Sigmoid colon (tissue), 7 donors: Measurements from ENCODE around the gene CCDC80. TPM values are rescaled to one million over a fixed set of nuclear protein-coding genes. Genes with fewer than 3 reads are reported as not detected.

ENCODE experiments used
- DNase-seq: peaks from one replicate; pipeline ENCODE4 v3.0.0-alpha.2; 2019
- H3K27ac ChIP-seq, 4 donors: fragments of 200-600 bp; sonication (generic); one replicate each; pipeline ENCODE4 v1.5.1; 2016 to 2019; ENCODE audit warnings: mild to moderate bottlenecking in 1 of 4
- H3K27me3 ChIP-seq, 3 donors: fragments of 200-600 bp; sonication (generic); one replicate each; pipeline ENCODE4 v1.5.1; 2019; ENCODE audit warnings: mild to moderate bottlenecking in 1 of 3
- H3K36me3 ChIP-seq, 4 donors: fragments of 200-600 bp; sonication (generic); one replicate each; pipeline ENCODE4 v1.5.1; 2016 to 2019
- H3K4me1 ChIP-seq, 4 donors: fragments of 200-600 bp; sonication (generic); one replicate each; pipeline ENCODE4 v1.5.1; 2017 to 2019
- H3K4me3 ChIP-seq, 4 donors: fragments of 200-600 bp; sonication (generic); one replicate each; pipeline ENCODE4 v1.5.1; 2017 to 2019; ENCODE audit warnings: mild to moderate bottlenecking in 2 of 4, moderate library complexity in 1 of 4
- H3K9me3 ChIP-seq, 4 donors: fragments of 200-600 bp in 3 of 4; sonication (generic) in 3 of 4; one replicate each; pipeline versions ENCODE4 v1.5.1 to v1.6.1; 2013 to 2019
- EP300 ChIP-seq, 4 donors: sonication (generic); formaldehyde crosslinking; IDR thresholded peaks; one replicate each; pipeline ENCODE4 v1.6.1; 2017; ENCODE audit warnings: antibody characterized with exemption in 4 of 4
- POLR2A ChIP-seq, 2 donors: fragments of 450-650 bp; IDR thresholded peaks; one replicate each; pipeline ENCODE4 v1.6.1; 2016; ENCODE audit warnings: antibody characterized with exemption in 2 of 2, mild to moderate bottlenecking in 2 of 2, moderate library complexity in 2 of 2
- POLR2AphosphoS5 ChIP-seq, 4 donors: sonication (generic); formaldehyde crosslinking; IDR thresholded peaks; one replicate each; pipeline ENCODE4 v1.6.1; 2017; ENCODE audit warnings: antibody characterized with exemption in 4 of 4
- WGBS, 2 donors: extraction: QIAGEN DNeasy Blood & Tissue Kit; methylation state at CpG; one replicate each; pipeline ENCODE4 v1.1.7; 2013; 5-methylcytosine and 5-hydroxymethylcytosine counted together
- intact Hi-C: fragments of 100-400 bp; cut with DNase I; formaldehyde crosslinking; loops from one replicate; pipeline ENCODE4 v1.15.1; 2023
- polyA plus RNA-seq, 3 donors: library from polyadenylated mRNA; stranded (reverse); fragments of 200-250 nt; gene quantifications; one replicate each; pipeline ENCODE4 v1.2.3, GENCODE V29; 2013
- total RNA-seq, 4 donors: library from RNA; depleted of rRNA; stranded (reverse); fragments of >200 nt; gene quantifications; one replicate each; pipeline ENCODE4 v1.1.0, GENCODE V29; 2016
- TF ChIP-seq, protein P1 (sequence below), 4 experiments: fragments of 450-650 bp in 3 of 4; fragments of 200-600 bp in 1 of 4; IDR thresholded peaks; one replicate each; pipeline ENCODE4 v1.5.1; 2016 to 2019; ENCODE audit warnings: antibody characterized with exemption in 4 of 4, mild to moderate bottlenecking in 3 of 4, moderate library complexity in 2 of 4
- donor health status: healthy with polysubstance abuse.
- donor health status: Bipolar disorder and iron deficiency.
- donor health status: healthy.

Gene CCDC80
- total and polyA plus RNA-seq, 7 donors: 1.8 to 201 (median 30.0) TPM

DNA sequence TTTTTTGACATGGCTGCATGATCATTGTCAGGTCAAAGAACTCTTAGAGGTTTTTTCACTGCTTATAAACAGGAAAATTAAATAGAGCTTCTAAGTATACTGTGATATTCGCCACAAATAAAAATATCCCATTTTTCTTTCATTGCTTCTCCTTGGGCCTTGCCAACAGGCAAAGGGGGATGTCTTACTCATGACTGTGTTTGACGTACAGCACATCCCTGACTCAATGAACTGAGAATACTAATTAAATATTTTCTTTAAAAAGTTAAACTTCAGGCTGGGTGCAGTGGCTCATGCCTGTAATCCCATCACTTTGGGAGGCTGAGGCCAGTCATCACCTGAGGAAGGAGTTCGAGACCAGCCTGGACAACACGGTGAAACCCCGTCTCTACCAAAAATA, 41.4 kb upstream of the CCDC80 start:
- Histone ChIP-seq H3K27ac (peak overlapping the region in 2 of 4 donors; percentile 15 to 18), H3K4me3 (no peak overlapping the region), H3K9me3 (no peaks in the 10 kb centered on the region), H3K27me3 (no peaks in the 10 kb centered on the region), H3K4me1 (peaks cover 0 to 17% (median 7%) of the 10 kb centered on the region in 4 donors), H3K36me3 (no peaks in the 10 kb centered on the region)
- intact Hi-C loops: no loop called here
- WGBS, 2 donors: 92 to 94% methylated on average over 5 of the region's 5 CpGs
- DNase-seq: no peak
- no peak for TF ChIP-seq POLR2AphosphoS5 (IDR thresholded peaks at IDR 0.05)
- TF ChIP-seq, protein P1, sequence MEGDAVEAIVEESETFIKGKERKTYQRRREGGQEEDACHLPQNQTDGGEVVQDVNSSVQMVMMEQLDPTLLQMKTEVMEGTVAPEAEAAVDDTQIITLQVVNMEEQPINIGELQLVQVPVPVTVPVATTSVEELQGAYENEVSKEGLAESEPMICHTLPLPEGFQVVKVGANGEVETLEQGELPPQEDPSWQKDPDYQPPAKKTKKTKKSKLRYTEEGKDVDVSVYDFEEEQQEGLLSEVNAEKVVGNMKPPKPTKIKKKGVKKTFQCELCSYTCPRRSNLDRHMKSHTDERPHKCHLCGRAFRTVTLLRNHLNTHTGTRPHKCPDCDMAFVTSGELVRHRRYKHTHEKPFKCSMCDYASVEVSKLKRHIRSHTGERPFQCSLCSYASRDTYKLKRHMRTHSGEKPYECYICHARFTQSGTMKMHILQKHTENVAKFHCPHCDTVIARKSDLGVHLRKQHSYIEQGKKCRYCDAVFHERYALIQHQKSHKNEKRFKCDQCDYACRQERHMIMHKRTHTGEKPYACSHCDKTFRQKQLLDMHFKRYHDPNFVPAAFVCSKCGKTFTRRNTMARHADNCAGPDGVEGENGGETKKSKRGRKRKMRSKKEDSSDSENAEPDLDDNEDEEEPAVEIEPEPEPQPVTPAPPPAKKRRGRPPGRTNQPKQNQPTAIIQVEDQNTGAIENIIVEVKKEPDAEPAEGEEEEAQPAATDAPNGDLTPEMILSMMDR (IDR thresholded peaks at IDR 0.05): no peak
- TF ChIP-seq EP300 (IDR thresholded peaks at IDR 0.05): no peak

DNA sequence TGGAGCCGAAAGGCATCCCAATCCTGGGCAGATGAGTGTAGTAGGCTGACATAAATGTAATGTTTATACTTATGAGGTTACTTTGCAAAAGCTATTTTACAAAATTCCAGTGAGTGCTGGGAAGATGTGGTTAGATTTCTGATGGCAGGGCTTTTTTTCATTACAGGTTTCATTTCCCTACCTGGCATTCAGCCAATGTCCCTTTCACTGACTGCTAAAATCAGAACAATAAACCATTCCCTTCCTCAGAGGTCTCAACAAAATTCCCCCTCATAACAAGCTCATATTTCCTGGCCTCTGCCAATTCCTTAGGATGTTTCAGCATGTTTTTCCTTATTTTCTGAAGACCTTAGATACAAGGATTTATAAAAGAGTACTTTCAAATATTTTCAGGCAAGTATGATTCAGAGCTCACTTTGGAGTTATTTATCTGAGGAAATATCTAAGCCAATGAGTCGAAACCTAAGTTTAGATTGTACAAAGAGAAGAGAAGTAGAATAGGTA, 40.9 kb upstream of the CCDC80 start:
- no peaks in the 10 kb centered on the region for H3K36me3 ChIP-seq
- intact Hi-C loops: no loop called here
- H3K4me3 ChIP-seq: no peak overlapping the region
- no peak for TF ChIP-seq POLR2AphosphoS5 (IDR thresholded peaks at IDR 0.05)
- TF ChIP-seq POLR2A (IDR thresholded peaks at IDR 0.05): no peak
- TF ChIP-seq, protein P1 (IDR thresholded peaks at IDR 0.05): no peak
- TF ChIP-seq EP300 (IDR thresholded peaks at IDR 0.05): no peak
- WGBS, 2 donors: 83 to 85% methylated on average over 2 of the region's 2 CpGs
- H3K4me1 ChIP-seq: peaks cover 0 to 20% (median 10%) of the 10 kb centered on the region in 4 donors
- H3K9me3 ChIP-seq: no peaks in the 10 kb centered on the region
- H3K27me3 ChIP-seq: no peaks in the 10 kb centered on the region
- peak overlapping the region in 2 of 4 donors; percentile 15 to 18 for H3K27ac ChIP-seq
- no peak for DNase-seq

DNA sequence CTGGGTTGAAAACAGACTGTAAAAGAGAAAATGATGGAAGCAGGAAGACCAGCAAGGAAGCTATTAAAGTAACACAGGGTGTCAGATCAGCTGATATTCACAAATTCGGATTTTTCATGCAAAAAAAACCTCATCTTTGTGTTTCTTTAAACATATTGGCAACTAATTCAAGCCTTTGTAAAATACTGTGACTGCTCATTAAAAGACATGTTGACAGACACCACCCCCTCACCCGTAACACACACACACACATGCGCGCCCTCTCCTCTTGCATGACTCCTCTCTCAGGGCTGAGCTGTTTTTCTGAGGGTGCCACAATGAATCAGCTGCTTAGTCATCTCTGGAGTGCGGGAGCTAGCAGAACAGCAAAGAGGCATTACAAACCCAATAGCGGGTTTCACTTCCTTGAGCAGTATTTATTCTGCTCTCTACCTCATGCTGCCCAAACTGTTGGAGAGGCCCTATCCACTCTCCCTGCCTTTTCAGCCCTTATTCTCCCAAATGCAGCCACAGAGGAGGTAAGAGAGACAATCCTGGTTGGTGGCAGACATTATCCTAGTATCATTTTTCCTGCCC, 35.8 kb upstream of the CCDC80 start:
- H3K27ac ChIP-seq: peak overlapping the region; percentile 6 to 46 (median 25)
- peaks cover 0 to 24% (median 14%) of the 10 kb centered on the region in 4 donors for H3K4me1 ChIP-seq
- H3K4me3 ChIP-seq: no peak overlapping the region
- no peaks in the 10 kb centered on the region for H3K9me3 ChIP-seq
- WGBS, 2 donors: 14 to 19% methylated on average over 6 of the region's 6 CpGs
- DNase-seq: peak; percentile 77
- no peaks in the 10 kb centered on the region for H3K27me3 ChIP-seq
- no peak for TF ChIP-seq POLR2A (IDR thresholded peaks at IDR 0.05)
- no peak for TF ChIP-seq EP300 (IDR thresholded peaks at IDR 0.05)
- TF ChIP-seq, protein P1 (IDR thresholded peaks at IDR 0.05): no peak
- TF ChIP-seq POLR2AphosphoS5 (IDR thresholded peaks at IDR 0.05): peak in 2 of 4 donors; percentile 22 to 31
- H3K36me3 ChIP-seq: no peaks in the 10 kb centered on the region
- intact Hi-C loops: no loop called here

DNA sequence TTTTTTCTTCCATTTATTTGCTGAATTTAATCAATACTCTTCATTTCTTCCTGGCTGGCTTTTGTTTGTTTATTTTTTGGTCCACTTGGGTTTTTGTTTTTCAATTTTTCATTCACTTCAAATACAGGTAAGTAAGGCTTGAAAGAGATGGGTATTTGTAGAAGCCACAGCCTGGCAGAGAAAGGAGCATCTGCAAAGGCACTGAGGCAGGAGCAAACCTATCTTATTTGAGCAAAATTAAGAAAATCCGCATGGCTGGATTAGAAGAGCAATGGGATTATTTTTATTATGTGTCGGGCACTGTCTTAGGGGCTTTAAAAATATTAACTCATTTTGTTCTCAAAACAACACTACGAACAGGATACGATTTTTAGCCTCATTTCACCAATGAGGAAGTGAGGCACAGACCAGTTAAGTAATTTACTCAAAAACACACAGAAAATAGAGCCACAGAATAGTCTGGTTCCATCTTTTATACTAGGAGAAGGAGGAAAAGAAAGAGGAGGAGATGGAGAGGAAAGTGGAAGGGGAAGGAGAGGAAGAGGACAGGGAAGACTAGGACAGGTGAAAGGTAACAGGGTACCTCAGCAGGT, 35.1 kb upstream of the CCDC80 start:
- WGBS, 2 donors: 70 to 84% methylated on average over 4 of the region's 4 CpGs

More for the DNA sequence above, 35.1 kb upstream of the CCDC80 start:
- no peaks in the 10 kb centered on the region for H3K27me3 ChIP-seq
- TF ChIP-seq POLR2A (IDR thresholded peaks at IDR 0.05) (no peak), EP300 (IDR thresholded peaks at IDR 0.05) (no peak), POLR2AphosphoS5 (IDR thresholded peaks at IDR 0.05) (no peak)
- TF ChIP-seq, protein P1 (IDR thresholded peaks at IDR 0.05): no peak
- H3K36me3 ChIP-seq: no peaks in the 10 kb centered on the region
- intact Hi-C loops: no loop called here
- H3K4me1 ChIP-seq: peaks cover 0 to 28% (median 18%) of the 10 kb centered on the region in 4 donors
- DNase-seq: no peak
- H3K27ac ChIP-seq: no peak overlapping the region
- no peak overlapping the region for H3K4me3 ChIP-seq
- H3K9me3 ChIP-seq: no peaks in the 10 kb centered on the region
